GM18868 (cell line): ENCODE measurements around the gene KRTAP13-3.

ENCODE experiments used
- ATAC-seq: cut with Tn5 transposase; IDR thresholded peaks from one replicate; pipeline ENCODE4 v1.9.1; 2021; ENCODE audit warnings: mild to moderate bottlenecking, moderate library complexity; ENCODE audit not compliant: unreplicated experiment

Gene KRTAP13-3

DNA sequence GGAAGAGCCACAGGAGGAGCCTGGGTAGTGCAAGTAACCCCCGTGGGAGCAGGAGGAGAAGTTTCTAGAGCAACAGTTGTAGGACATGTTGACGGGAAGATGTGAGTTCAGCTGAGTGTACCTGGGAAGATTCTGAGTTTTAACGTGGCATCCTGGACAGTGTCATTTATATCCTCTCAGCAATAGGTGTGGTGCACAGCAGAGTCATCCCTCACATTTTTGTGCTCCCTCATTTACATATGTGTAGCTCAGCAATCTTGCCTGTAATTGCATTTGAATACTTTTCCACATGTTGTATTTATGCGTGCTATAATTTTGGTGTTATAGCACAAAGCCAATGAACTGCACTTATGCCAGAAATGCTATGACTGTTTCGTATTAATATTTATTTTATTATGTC is at the start of gene KRTAP13-3:
KRTAP13-3 (minus strand) TSS at position 101 of the 400 bp plus-strand sequence; CDS start at position 87, 14 bp downstream.
- no peak for ATAC-seq

DNA sequence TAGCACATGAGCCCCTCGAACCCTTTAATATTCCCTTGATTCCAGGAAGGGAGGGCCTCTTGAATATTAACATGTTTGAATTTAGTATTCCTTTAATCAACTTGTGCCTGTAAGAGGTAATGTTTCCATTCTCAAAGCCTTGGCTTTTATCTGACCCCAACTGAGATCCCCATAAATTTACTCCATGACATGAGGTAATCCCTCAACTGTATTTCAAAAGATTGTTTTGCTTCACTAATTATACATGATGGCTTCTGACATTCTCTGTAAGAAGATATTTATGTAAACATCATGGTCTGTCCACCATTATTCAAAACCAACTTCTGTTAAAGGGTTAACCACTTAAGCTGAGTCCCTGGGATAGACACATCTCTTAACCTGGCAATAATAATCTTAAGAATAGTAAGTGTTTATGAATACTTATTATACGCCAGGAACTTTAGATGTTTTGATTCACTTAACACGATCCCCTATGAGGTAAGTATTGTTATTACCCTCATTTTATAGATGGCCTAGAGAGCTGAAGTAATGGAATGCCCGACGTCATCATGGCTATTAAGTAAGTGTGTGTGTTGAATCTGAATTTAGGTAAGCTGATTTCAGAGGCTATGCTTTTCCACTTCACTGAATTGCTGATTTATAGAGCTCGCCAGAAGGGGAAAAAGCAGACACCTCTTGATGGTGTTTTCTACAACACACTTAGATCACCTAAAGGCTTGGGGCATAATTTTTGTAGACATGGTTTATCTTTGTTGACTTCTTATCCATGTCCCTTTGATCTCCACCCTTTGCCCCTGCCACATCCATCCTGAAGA is 43.4 kb upstream of the KRTAP13-3 start:
- ATAC-seq: no peak

- no peak for ATAC-seq
These were observed 38.0 kb upstream of the KRTAP13-3 start for GRCh38 chr21:30463713-30464112.

DNA sequence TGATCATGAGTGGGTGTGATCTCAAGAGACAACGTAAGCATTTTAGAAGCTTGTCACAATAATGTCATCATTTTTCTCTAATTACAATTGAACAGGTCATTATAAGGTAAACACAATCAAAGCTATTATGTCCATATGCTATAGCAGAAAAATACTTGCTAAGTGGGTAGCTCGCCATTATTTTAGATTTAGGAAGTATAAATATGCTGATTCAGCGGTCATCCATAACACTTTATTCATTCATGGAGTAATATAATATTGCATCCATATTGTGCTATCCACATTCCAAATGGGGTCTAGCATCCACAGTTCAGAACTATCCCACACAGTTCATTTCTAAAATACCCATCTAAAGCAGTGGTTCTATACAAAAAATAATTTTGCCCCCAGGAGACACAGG is 22.8 kb upstream of the KRTAP13-3 start:
- no peak for ATAC-seq

GRCh38 chr21:30447056-30447455 is 21.3 kb upstream of the KRTAP13-3 start:
- no peak for ATAC-seq

DNA sequence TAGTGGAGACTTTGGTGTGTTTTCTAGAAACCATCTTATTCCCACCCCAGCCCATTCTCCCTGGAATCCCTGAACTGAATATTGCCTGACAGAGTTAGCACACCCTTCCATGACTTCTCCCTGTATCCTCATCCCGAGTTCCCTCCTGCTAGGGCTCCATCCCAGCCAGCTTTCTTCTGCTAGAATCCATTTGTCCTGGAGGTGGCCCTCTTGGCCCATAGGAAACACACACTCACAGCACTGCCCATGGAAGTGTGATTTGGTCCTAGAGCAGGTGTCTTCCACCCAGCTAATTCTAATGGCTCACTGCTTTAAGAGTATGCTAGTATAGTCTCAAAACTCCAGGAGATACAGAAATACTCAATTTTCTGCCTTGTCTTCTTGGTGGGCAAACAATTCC is 18.5 kb upstream of the KRTAP13-3 start:
- no peak for ATAC-seq

GRCh38 chr21:30443226-30443625 is 17.5 kb upstream of the KRTAP13-3 start:
- ATAC-seq: no peak

DNA sequence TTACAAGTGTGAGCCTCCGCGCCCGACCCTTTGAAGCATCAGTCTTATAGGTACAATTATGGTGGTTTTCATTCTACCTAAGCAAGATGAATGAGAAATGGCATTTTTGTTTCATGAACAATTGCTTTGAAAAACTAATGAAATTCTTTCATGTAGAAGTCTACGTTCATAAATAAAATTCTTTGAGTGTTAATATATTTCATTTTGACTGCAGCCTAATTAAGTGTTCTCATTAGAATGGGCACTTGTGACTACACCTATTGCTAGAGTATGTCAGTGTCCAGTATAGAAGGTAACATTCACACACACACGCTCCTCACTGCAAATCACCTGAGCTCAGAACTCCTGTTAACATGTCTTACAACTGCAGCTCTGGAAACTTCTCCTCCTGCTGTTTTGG is 14.2 kb upstream of the KRTAP13-3 start, which contains the start of gene KRTAP15-1:
KRTAP15-1 (plus strand) TSS at position 301 of the 400 bp plus-strand sequence; CDS start at position 354, 53 bp downstream.
- no peak for ATAC-seq

- no peak for ATAC-seq
These were observed 11.4 kb upstream of the KRTAP13-3 start for GRCh38 chr21:30437010-30437565.

DNA sequence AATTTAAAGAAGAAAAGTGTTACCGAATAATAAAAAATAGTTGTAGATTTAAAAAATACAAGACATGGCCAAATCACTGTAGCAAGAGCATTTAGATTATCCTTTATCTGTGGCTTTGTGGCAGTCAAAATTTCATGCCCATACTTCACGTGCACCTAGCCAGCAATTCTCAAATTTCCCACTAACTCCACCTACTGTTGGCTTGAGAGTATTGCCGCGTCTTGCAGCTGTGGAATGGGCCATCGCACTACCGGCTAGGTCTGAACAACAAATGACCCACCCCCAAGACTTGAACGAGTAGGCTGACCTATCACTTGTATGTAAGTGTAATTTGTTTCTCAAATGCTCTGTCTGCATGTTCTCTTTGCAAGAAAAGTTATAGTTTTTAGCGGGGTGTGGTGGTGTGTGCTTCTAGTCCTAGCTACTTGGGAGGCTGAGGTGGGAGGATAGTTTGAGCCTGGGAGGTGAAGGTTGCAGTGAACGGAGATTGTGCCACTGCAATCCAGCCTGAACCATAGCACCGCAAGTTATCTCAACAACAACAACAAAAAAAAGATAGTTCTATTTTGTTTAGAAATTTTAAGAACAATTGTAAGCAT is 8.4 kb upstream of the KRTAP13-3 start:
- peak; percentile 98 for ATAC-seq

DNA sequence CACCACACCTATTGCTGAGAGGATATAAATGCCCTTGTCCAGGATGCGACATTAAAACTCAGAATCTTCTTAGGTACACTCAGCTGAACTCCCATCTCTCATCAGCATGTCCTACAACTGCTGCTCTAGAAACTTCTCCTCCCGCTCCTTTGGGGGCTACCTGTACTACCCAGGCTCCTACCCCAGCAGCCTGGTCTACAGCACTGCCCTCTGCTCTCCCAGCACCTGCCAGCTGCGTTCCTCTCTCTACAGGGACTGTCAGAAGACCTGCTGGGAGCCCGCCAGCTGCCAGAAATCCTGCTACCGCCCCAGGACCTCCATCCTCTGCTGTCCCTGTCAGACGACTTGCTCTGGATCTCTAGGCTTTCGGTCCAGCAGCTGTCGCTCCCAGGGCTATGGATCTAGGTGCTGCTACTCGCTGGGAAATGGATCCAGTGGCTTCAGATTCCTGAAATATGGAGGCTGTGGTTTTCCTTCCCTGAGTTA is 4.5 kb upstream of the KRTAP13-3 start, which contains the start of gene KRTAP13-4:
KRTAP13-4 (plus strand) TSS at position 51 of the 486 bp plus-strand sequence; CDS start at position 107, 56 bp downstream.
- ATAC-seq: no peak

- ATAC-seq: no peak
These were observed 1.0 kb upstream of the KRTAP13-3 start for GRCh38 chr21:30426731-30427130.

GRCh38 chr21:30415993-30416392 is 9.7 kb downstream of the KRTAP13-3 start:
- ATAC-seq: no peak

DNA sequence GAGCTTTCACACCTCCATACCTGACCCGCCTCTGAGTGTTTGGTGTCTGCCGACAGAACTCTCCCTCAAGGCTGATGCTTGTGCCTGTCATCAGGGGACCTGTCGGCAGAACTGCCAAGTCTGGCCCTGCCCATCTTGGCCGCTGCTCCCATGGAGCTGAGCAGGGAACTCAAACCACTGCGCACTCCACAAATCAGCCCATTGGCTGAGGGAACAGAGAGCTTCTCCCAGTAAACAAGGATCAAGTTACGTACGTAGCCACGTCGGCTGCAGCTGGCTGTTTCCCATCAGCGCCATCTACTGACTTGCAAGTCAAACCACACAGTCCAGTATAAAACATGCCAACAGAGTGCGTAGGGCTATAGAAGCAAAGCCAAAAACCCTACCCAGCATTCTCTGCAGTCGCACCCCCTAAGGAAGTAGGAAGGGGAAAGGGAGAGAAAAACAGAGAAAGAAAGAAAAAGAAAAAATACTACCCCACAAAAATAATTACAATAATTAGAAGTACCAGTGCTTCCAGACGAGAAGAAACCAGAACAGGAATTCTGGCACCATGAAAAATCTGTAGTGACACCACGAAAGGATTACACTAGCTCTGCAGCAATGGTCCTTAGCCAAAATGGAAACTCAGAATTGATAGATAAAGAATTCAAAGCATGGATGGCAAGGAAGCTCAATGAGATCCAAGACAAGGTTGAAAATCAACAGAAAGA is 16.8 kb downstream of the KRTAP13-3 start:
- peak; percentile 76 for ATAC-seq

DNA sequence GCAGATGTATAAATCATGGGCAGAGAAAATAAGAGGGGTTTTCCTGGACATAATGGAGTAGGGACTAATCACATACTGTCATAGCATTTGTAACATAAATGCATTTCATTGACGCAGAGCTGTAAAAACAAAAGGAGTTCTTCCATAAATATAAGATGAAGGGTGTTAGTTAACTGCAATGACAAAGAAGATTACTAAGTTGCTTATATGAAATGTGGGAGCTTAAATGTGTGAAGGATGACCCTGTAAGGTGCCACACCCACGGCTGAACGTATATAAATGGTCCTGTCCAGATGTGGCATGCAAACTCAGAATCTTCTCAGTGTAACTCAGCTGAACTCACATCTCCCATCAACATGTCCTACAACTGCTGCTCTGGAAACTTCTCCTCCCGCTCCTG is 30.0 kb downstream of the KRTAP13-3 start, which contains the start of gene KRTAP13-1:
KRTAP13-1 (plus strand) TSS at position 301 of the 400 bp plus-strand sequence; CDS start at position 357, 56 bp downstream.
- ATAC-seq: no peak

- no peak for ATAC-seq
These were observed 34.2 kb downstream of the KRTAP13-3 start for GRCh38 chr21:30391492-30392025.

DNA sequence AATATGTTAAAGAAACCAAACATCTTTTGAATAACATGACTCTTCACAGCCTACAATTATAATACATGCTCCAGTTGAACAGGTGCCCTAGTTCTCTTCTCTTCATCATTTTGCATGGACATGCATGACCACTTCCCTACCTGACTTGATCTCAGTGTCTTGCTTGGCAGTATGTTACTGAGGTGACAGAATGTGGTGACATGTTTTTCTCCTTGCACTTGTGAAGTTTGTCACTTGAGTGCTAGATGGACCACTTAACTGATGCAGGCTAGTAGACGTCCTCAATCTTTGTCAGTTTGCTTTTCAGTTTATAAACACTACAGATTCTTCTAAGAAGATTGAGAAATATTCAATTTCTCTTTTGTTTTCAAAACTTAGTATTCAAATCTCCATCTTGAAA is 43.5 kb downstream of the KRTAP13-3 start:
- no peak for ATAC-seq
